IMR-90 (cell line): ENCODE results near the gene PSENEN. TPM values are rescaled to one million over a fixed set of nuclear protein-coding genes. Genes with fewer than 3 reads are reported as not detected.

Experiments
- ATAC-seq: fragments of 200-7000 bp; cut with Tn5 transposase; 2 replicates; pipeline ENCODE4 v1.9.1; 2020; ENCODE audit warnings: low read depth, mild to moderate bottlenecking, moderate library complexity
- BruUV-seq: library from RNA; stranded (reverse); fragments of 400-500 nt; replicated peaks from 2 replicates; lab custom pipeline; 2021; lab: Mats Ljungman, UMichigan
- CTCF ChIA-PET: fragments of 300-600 bp; formaldehyde crosslinking; extraction: SDS; loops from one replicate; lab custom pipeline; 2021; ENCODE audit warnings: antibody characterized with exemption; lab: Yijun Ruan, JAX
- POLR2A ChIA-PET: fragments of 300-600 bp; sonication (Branson Sonifier 250); formaldehyde crosslinking; loops from one replicate; lab custom pipeline; 2022; ENCODE audit warnings: antibody characterized with exemption; ENCODE audit not compliant: unreplicated experiment; lab: Charles Lee
- DNase-seq: peaks from one replicate; pipeline ENCODE4 v3.0.0; 2013
- H2AFZ ChIP-seq: replicated peaks from 2 replicates; pipeline ENCODE3; 2013; ENCODE audit warnings: low read length, mild to moderate bottlenecking; ENCODE audit not compliant: poor library complexity
- H2AK5ac ChIP-seq: 2 replicates; pipeline ENCODE4 v1.6.1; 2013; ENCODE audit warnings: low read depth, low read length, inconsistent platforms
- H2AK9ac ChIP-seq: replicated peaks from 2 replicates; pipeline ENCODE3; 2013; ENCODE audit warnings: mild to moderate bottlenecking, low read depth, low read length, moderate library complexity; ENCODE audit not compliant: poor library complexity
- H2BK120ac ChIP-seq: 2 replicates; pipeline ENCODE4 v1.6.1; 2013; ENCODE audit warnings: low read depth, low read length, inconsistent platforms
- H2BK15ac ChIP-seq: 3 replicates; pipeline ENCODE4 v1.6.1; 2013; ENCODE audit warnings: low read depth, low read length, inconsistent platforms
- H2BK20ac ChIP-seq: 2 replicates; pipeline ENCODE4 v1.6.1; 2013; ENCODE audit warnings: low read depth, mild to moderate bottlenecking, inconsistent platforms, low read length, moderate library complexity
- H2BK5ac ChIP-seq: 2 replicates; pipeline ENCODE4 v1.6.1; 2013; ENCODE audit warnings: mild to moderate bottlenecking, low read depth, low read length, inconsistent platforms; ENCODE audit not compliant: poor library complexity, severe bottlenecking
- H3K14ac ChIP-seq: replicated peaks from 2 replicates; pipeline ENCODE4 v1.6.1; 2013; ENCODE audit warnings: low read depth, low read length, inconsistent platforms
- H3K18ac ChIP-seq: 2 replicates; pipeline ENCODE4 v1.6.1; 2013; ENCODE audit warnings: low read depth, low read length, control low read depth
- H3K23ac ChIP-seq: 2 replicates; pipeline ENCODE4 v1.6.1; 2013; ENCODE audit warnings: low read depth, low read length, inconsistent platforms
- H3K27ac ChIP-seq: 2 replicates; pipeline ENCODE4 v1.5.1; 2013; ENCODE audit warnings: mild to moderate bottlenecking, control low read depth, low read length; ENCODE audit not compliant: insufficient read depth
- H3K27me3 ChIP-seq: 2 replicates; pipeline ENCODE4 v1.6.1; 2013; ENCODE audit warnings: low read length; ENCODE audit not compliant: control insufficient read depth, insufficient read depth
- H3K36me3 ChIP-seq: 2 replicates; pipeline ENCODE4 v1.6.1; 2013; ENCODE audit warnings: low read length, mixed read lengths; ENCODE audit not compliant: control insufficient read depth, insufficient read depth
- H3K4ac ChIP-seq: 2 replicates; pipeline ENCODE4 v1.6.1; 2013; ENCODE audit warnings: low read depth, low read length, inconsistent platforms
- H3K4me1 ChIP-seq: 2 replicates; pipeline ENCODE4 v1.6.1; 2013; ENCODE audit warnings: low read length, mixed read lengths; ENCODE audit not compliant: control insufficient read depth, insufficient read depth
- H3K4me2 ChIP-seq: 2 replicates; pipeline ENCODE4 v1.6.1; 2013; ENCODE audit warnings: low read depth, mild to moderate bottlenecking, control low read depth, low read length, moderate library complexity
- H3K4me3 ChIP-seq: 2 replicates; pipeline ENCODE4 v1.5.1; 2013; ENCODE audit warnings: low read depth, mild to moderate bottlenecking, control low read depth, low read length, moderate library complexity; ENCODE audit not compliant: insufficient read depth
- H3K56ac ChIP-seq: 2 replicates; pipeline ENCODE4 v1.6.1; 2013; ENCODE audit warnings: low read length, inconsistent platforms; ENCODE audit not compliant: insufficient read depth; ENCODE audit errors: extremely low read depth
- H3K79me1 ChIP-seq, 2 experiments: 2 replicates each; pipeline ENCODE4 v1.6.1; 2013; ENCODE audit warnings: low read length in 2 of 2, inconsistent platforms in 1 of 2, low read depth in 1 of 2
- H3K9ac ChIP-seq: 2 replicates; pipeline ENCODE4 v1.6.1; 2013; ENCODE audit warnings: low read depth, low read length, control low read depth
- H3K9me1 ChIP-seq: 2 replicates; pipeline ENCODE4 v1.6.1; 2013; ENCODE audit warnings: low read length, inconsistent platforms; ENCODE audit not compliant: insufficient read depth
- H3K9me3 ChIP-seq: 2 replicates; pipeline ENCODE4 v1.6.1; 2013; ENCODE audit warnings: low read length; ENCODE audit not compliant: control insufficient read depth, insufficient read depth
- H4K20me1 ChIP-seq: 2 replicates; pipeline ENCODE4 v1.6.1; 2013; ENCODE audit warnings: low read length, inconsistent platforms; ENCODE audit not compliant: insufficient read depth
- H4K5ac ChIP-seq: 2 replicates; pipeline ENCODE4 v1.6.1; 2013; ENCODE audit warnings: mild to moderate bottlenecking, low read depth, low read length, control low read depth
- H4K8ac ChIP-seq, 2 experiments: 2 replicates each; pipeline ENCODE4 v1.6.1; 2013; ENCODE audit warnings: low read depth in 2 of 2, low read length in 2 of 2, control low read depth in 1 of 2, inconsistent platforms in 1 of 2
- H4K91ac ChIP-seq: 2 replicates; pipeline ENCODE4 v1.6.1; 2013; ENCODE audit warnings: low read depth, low read length, inconsistent platforms; ENCODE audit not compliant: insufficient read depth
- BHLHE40 ChIP-seq: fragments of 150-350 bp; IDR thresholded peaks from 2 replicates; pipeline ENCODE4 v1.6.1; 2016; ENCODE audit warnings: mild to moderate bottlenecking, low read depth, low read length
- CEBPB ChIP-seq: IDR thresholded peaks from 2 replicates; pipeline ENCODE4 v1.6.1; 2012; ENCODE audit warnings: low read depth, low read length, improper control_type of control experiment
- CHD1 ChIP-seq: IDR thresholded peaks from 2 replicates; pipeline ENCODE4 v1.6.1; 2012; ENCODE audit warnings: low read depth, low read length, improper control_type of control experiment
- FOS ChIP-seq: fragments of 150-350 bp; IDR thresholded peaks from 2 replicates; pipeline ENCODE4 v1.6.1; 2016; ENCODE audit warnings: low read depth, low read length
- MAFK ChIP-seq: IDR thresholded peaks from 2 replicates; pipeline ENCODE4 v1.6.1; 2012; ENCODE audit warnings: low read depth, low read length, improper control_type of control experiment
- MAZ ChIP-seq: IDR thresholded peaks from 2 replicates; pipeline ENCODE4 v1.6.1; 2012; ENCODE audit warnings: low read depth, mild to moderate bottlenecking, low read length, improper control_type of control experiment, moderate library complexity, borderline replicate concordance
- MXI1 ChIP-seq: IDR thresholded peaks from 2 replicates; pipeline ENCODE4 v1.6.1; 2012; ENCODE audit warnings: low read depth, mild to moderate bottlenecking, low read length, moderate library complexity, borderline replicate concordance
- NFE2L2 ChIP-seq: fragments of 150-350 bp; IDR thresholded peaks from 2 replicates; pipeline ENCODE4 v1.6.1; 2016; ENCODE audit warnings: low read depth, mild to moderate bottlenecking, low read length
- POLR2A ChIP-seq: IDR thresholded peaks from 2 replicates; pipeline ENCODE4 v1.6.1; 2012; ENCODE audit warnings: mild to moderate bottlenecking, low read depth, low read length
- RAD21 ChIP-seq: IDR thresholded peaks from 2 replicates; pipeline ENCODE4 v1.6.1; 2012; ENCODE audit warnings: low read length, improper control_type of control experiment
- RCOR1 ChIP-seq: IDR thresholded peaks from 2 replicates; pipeline ENCODE4 v1.6.1; 2012; ENCODE audit warnings: mild to moderate bottlenecking, low read length, improper control_type of control experiment; ENCODE audit not compliant: insufficient replicate concordance
- SMC3 ChIP-seq: fragments of 150-350 bp; IDR thresholded peaks from 2 replicates; pipeline ENCODE4 v1.6.1; 2016; ENCODE audit warnings: low read depth, mild to moderate bottlenecking, antibody characterized with exemption, low read length, moderate library complexity
- WGBS, 2 experiments: methylation state at CpG; one replicate each; pipeline versions ENCODE4 v1.1.5 to v1.1.7; 2013; ENCODE audit warnings: missing lambda C conversion rate in 2 of 2; ENCODE audit not compliant: insufficient read length in 1 of 2; ENCODE audit errors: extremely low coverage in 2 of 2; 5-methylcytosine and 5-hydroxymethylcytosine counted together
- dilution Hi-C: fragments of 300-500 bp; cut with HindIII; formaldehyde crosslinking; loops from one replicate; pipeline ENCODE4 v1.14.3; 2018; ENCODE audit warnings: low sequenced_read_pairs; ENCODE audit not compliant: unreplicated experiment
- in situ Hi-C: fragments of 300-500 bp; cut with MboI; formaldehyde crosslinking; loops from 3 replicates; pipeline ENCODE4 v1.14.3; 2019; ENCODE audit warnings: low sequenced_read_pairs, inconsistent platforms, mixed read lengths
- intact Hi-C: fragments of 100-400 bp; cut with micrococcal nuclease; formaldehyde crosslinking; loops from 2 replicates; pipeline ENCODE4 v1.10.0; 2022
- polyA plus RNA-seq, 3 experiments: library from polyadenylated mRNA; depleted of rRNA; stranded (reverse); fragments of >200 nt; gene quantifications; 2 replicates each; pipeline ENCODE4 v1.2.3, GENCODE V29; 2012; ENCODE audit warnings: low replicate concordance in 1 of 3
- total RNA-seq: library from RNA; depleted of rRNA; stranded (reverse); fragments of >200 nt; gene quantifications from 2 replicates; pipeline ENCODE4 v1.2.3, GENCODE V29; 2012
- TF ChIP-seq, protein P1 (sequence below): conservative IDR thresholded peaks from 2 replicates; pipeline ENCODE4 v1.5.1; 2012; ENCODE audit warnings: mild to moderate bottlenecking, low read depth, low read length, improper control_type of control experiment
- TF ChIP-seq, protein P2 (sequence below): fragments of 150-350 bp; IDR thresholded peaks from 2 replicates; pipeline ENCODE4 v1.6.1; 2017; ENCODE audit warnings: mild to moderate bottlenecking, antibody characterized with exemption, low read length, low read depth
- TF ChIP-seq, protein P3 (sequence below): fragments of 150-350 bp; IDR thresholded peaks from 2 replicates; pipeline ENCODE4 v1.6.1; 2016; ENCODE audit warnings: low read depth, mild to moderate bottlenecking, low read length, moderate library complexity, borderline replicate concordance

The PSENEN gene
- total and polyA plus RNA-seq, 2 of the 4 experiments (the other 2 are of a cell fraction) = 9.0 to 47.0 TPM

DNA sequence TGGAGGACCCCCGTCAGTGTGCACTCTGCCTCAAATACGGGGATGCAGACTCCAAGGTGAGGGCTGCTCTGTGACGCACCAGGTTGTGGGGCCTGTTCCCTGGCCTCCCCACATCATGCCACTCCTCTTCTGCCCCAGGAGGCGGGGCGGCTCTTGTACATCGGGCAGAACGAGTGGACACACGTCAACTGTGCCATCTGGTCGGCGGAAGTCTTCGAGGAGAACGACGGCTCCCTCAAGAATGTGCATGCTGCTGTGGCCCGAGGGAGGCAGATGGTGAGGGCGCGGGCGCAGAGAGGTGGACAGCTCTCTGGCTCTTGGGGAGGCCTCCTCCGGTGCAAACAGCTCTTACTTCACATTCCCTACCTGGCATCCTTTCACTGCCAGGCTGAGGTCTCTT lies 16.4 kb upstream of the PSENEN start:
- no peaks in the 10 kb centered on the region for H3K9me1 ChIP-seq
- H3K36me3 ChIP-seq = peaks cover 94% of the 10 kb centered on the region
- peaks cover 4 to 11% of the 10 kb centered on the region in 2 experiments for H3K79me1 ChIP-seq
- no peaks in the 10 kb centered on the region for H3K9me3 ChIP-seq
- TF ChIP-seq NFE2L2 (no peak), BHLHE40 (no peak), FOS (no peak), RAD21 (no peak), SMC3 (no peak), MAZ (no peak), MXI1 (no peak), POLR2A (no peak), RCOR1 (no peak), CHD1 (no peak), MAFK (no peak), CEBPB (no peak)
- TF ChIP-seq, protein P1, sequence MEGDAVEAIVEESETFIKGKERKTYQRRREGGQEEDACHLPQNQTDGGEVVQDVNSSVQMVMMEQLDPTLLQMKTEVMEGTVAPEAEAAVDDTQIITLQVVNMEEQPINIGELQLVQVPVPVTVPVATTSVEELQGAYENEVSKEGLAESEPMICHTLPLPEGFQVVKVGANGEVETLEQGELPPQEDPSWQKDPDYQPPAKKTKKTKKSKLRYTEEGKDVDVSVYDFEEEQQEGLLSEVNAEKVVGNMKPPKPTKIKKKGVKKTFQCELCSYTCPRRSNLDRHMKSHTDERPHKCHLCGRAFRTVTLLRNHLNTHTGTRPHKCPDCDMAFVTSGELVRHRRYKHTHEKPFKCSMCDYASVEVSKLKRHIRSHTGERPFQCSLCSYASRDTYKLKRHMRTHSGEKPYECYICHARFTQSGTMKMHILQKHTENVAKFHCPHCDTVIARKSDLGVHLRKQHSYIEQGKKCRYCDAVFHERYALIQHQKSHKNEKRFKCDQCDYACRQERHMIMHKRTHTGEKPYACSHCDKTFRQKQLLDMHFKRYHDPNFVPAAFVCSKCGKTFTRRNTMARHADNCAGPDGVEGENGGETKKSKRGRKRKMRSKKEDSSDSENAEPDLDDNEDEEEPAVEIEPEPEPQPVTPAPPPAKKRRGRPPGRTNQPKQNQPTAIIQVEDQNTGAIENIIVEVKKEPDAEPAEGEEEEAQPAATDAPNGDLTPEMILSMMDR = no peak
- TF ChIP-seq, protein P2, sequence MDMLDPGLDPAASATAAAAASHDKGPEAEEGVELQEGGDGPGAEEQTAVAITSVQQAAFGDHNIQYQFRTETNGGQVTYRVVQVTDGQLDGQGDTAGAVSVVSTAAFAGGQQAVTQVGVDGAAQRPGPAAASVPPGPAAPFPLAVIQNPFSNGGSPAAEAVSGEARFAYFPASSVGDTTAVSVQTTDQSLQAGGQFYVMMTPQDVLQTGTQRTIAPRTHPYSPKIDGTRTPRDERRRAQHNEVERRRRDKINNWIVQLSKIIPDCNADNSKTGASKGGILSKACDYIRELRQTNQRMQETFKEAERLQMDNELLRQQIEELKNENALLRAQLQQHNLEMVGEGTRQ = no peak
- TF ChIP-seq, protein P3, sequence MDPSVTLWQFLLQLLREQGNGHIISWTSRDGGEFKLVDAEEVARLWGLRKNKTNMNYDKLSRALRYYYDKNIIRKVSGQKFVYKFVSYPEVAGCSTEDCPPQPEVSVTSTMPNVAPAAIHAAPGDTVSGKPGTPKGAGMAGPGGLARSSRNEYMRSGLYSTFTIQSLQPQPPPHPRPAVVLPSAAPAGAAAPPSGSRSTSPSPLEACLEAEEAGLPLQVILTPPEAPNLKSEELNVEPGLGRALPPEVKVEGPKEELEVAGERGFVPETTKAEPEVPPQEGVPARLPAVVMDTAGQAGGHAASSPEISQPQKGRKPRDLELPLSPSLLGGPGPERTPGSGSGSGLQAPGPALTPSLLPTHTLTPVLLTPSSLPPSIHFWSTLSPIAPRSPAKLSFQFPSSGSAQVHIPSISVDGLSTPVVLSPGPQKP = no peak
- no peak overlapping the region for H2BK120ac ChIP-seq
- no peaks in the 10 kb centered on the region for H3K4me1 ChIP-seq
- no peak overlapping the region for H4K91ac ChIP-seq
- no peak overlapping the region for H3K18ac ChIP-seq
- no peak overlapping the region for H2AK9ac ChIP-seq
- dilution Hi-C loops (no loop called here), in situ Hi-C loops (no loop called here), intact Hi-C loops (no loop called here)
- WGBS, 2 experiments = no CpG with 5 or more reads among the region's 18 CpGs
- peaks cover 14% of the 10 kb centered on the region for H4K20me1 ChIP-seq
- BruUV-seq = no TSS peak
- no peak overlapping the region for H2AFZ ChIP-seq
- no peaks in the 10 kb centered on the region for H3K27me3 ChIP-seq
- no peak for DNase-seq
- H3K27ac ChIP-seq = no peak overlapping the region
- no peak for ATAC-seq
- no peak overlapping the region for H3K4me3 ChIP-seq
- H4K8ac ChIP-seq = no peak overlapping the region
- no peak overlapping the region for H3K14ac ChIP-seq
- H4K5ac ChIP-seq = no peak overlapping the region
- H2BK15ac ChIP-seq = no peak overlapping the region
- H3K56ac ChIP-seq = no peak overlapping the region
- POLR2A ChIA-PET = no interaction called here
- no peak overlapping the region for H2AK5ac ChIP-seq
- H3K23ac ChIP-seq = no peak overlapping the region
- CTCF ChIA-PET = no interaction called here
- H3K4me2 ChIP-seq = no peak overlapping the region
- H2BK5ac ChIP-seq = no peak overlapping the region
- no peak overlapping the region for H3K4ac ChIP-seq
- H2BK20ac ChIP-seq = no peak overlapping the region
- H3K9ac ChIP-seq = no peak overlapping the region
